HL-60 (cell line): ENCODE results near the gene GRM2.

Source experiments
- DNase-seq, 2 experiments: peaks; one replicate each; pipeline ENCODE4 v3.0.0-alpha.2; 2010 to 2020; ENCODE audit warnings: low read depth in 1 of 2, low spot score in 1 of 2
- H3K27ac ChIP-seq: fragments of 250-450 bp; sonication (Bioruptor Pico); replicated peaks from 2 replicates; pipeline ENCODE4 v1.5.1; 2020; ENCODE audit warnings: mild to moderate bottlenecking, moderate library complexity
- H3K27me3 ChIP-seq: fragments of 250-450 bp; sonication (Bioruptor Pico); 2 replicates; pipeline ENCODE4 v1.5.1; 2021; ENCODE audit warnings: mild to moderate bottlenecking, moderate library complexity; ENCODE audit not compliant: insufficient read depth, poor library complexity, severe bottlenecking
- H3K4me3 ChIP-seq: replicated peaks from 2 replicates; pipeline ENCODE4 v1.5.1; 2011; ENCODE audit warnings: mild to moderate bottlenecking, control low read depth, low read length; ENCODE audit not compliant: insufficient read depth
- GABPA ChIP-seq: IDR thresholded peaks from 2 replicates; pipeline ENCODE4 v1.6.1; 2012; ENCODE audit warnings: low read depth
- POLR2AphosphoS5 ChIP-seq: IDR thresholded peaks from 2 replicates; pipeline ENCODE4 v1.6.1; 2012; ENCODE audit warnings: low read depth
- SPI1 ChIP-seq: IDR thresholded peaks from 2 replicates; pipeline ENCODE4 v1.6.1; 2012; ENCODE audit warnings: low read depth, mild to moderate bottlenecking, borderline replicate concordance
- TF ChIP-seq, protein P1 (sequence below): IDR thresholded peaks from 2 replicates; pipeline ENCODE4 v1.6.1; 2012; ENCODE audit warnings: low read depth; ENCODE audit not compliant: insufficient replicate concordance
- TF ChIP-seq, protein P2 (sequence below): IDR thresholded peaks from one replicate; pipeline ENCODE4 v1.5.1; 2011; ENCODE audit warnings: low read length, control low read depth, inconsistent platforms; ENCODE audit not compliant: insufficient read depth

GRM2 gene

DNA sequence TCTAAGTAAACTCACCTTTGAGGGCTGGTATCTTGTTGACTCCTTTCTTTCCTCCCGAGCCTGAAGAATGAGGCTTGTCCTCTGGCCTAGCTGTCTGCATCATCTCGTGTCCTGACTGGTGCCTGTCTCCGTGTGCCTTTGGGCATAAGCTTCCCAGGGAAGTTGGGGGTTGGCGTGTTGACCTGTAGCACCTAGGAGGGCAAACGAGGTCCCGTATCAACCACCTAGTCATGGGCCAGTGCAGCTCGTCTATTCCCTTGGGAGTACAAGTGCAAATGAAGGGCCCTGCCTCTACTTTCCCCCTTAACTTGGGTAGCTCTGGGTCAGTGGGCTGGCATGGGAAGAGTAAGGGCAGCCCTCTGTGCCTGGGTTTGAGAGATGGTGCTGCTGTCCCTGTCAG lies 27.1 kb upstream of the GRM2 start:
- Histone ChIP-seq H3K27ac (no peak overlapping the region), H3K4me3 (no peak overlapping the region), H3K27me3 (no peaks in the 10 kb centered on the region)
- DNase-seq, result no peak
- TF ChIP-seq, protein P1, sequence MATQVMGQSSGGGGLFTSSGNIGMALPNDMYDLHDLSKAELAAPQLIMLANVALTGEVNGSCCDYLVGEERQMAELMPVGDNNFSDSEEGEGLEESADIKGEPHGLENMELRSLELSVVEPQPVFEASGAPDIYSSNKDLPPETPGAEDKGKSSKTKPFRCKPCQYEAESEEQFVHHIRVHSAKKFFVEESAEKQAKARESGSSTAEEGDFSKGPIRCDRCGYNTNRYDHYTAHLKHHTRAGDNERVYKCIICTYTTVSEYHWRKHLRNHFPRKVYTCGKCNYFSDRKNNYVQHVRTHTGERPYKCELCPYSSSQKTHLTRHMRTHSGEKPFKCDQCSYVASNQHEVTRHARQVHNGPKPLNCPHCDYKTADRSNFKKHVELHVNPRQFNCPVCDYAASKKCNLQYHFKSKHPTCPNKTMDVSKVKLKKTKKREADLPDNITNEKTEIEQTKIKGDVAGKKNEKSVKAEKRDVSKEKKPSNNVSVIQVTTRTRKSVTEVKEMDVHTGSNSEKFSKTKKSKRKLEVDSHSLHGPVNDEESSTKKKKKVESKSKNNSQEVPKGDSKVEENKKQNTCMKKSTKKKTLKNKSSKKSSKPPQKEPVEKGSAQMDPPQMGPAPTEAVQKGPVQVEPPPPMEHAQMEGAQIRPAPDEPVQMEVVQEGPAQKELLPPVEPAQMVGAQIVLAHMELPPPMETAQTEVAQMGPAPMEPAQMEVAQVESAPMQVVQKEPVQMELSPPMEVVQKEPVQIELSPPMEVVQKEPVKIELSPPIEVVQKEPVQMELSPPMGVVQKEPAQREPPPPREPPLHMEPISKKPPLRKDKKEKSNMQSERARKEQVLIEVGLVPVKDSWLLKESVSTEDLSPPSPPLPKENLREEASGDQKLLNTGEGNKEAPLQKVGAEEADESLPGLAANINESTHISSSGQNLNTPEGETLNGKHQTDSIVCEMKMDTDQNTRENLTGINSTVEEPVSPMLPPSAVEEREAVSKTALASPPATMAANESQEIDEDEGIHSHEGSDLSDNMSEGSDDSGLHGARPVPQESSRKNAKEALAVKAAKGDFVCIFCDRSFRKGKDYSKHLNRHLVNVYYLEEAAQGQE, result no peak
- no peak for TF ChIP-seq GABPA
- no peak for TF ChIP-seq SPI1
- TF ChIP-seq, protein P2, sequence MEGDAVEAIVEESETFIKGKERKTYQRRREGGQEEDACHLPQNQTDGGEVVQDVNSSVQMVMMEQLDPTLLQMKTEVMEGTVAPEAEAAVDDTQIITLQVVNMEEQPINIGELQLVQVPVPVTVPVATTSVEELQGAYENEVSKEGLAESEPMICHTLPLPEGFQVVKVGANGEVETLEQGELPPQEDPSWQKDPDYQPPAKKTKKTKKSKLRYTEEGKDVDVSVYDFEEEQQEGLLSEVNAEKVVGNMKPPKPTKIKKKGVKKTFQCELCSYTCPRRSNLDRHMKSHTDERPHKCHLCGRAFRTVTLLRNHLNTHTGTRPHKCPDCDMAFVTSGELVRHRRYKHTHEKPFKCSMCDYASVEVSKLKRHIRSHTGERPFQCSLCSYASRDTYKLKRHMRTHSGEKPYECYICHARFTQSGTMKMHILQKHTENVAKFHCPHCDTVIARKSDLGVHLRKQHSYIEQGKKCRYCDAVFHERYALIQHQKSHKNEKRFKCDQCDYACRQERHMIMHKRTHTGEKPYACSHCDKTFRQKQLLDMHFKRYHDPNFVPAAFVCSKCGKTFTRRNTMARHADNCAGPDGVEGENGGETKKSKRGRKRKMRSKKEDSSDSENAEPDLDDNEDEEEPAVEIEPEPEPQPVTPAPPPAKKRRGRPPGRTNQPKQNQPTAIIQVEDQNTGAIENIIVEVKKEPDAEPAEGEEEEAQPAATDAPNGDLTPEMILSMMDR, result no peak
- TF ChIP-seq POLR2AphosphoS5, result no peak

DNA sequence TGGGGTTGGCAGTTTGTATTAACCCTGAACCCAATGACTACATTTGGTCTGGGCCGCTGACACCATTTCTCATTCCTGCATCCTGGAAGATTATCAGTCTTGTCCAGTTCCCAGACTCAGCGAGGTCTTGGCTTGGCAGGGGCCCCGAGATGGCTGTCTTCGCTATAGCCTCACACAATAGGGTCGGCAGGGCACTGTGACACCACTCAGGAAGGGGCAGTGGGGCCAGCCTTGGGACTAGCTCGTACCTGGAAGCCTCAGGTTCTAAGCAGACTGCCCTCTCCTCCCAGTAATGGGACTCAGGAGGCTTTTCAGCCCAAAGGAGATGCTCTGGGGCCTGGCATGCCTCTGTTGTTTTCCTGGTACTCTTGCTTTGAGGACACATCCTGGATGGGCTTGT lies 26.7 kb upstream of the GRM2 start:
- H3K4me3 ChIP-seq, result no peak overlapping the region
- TF ChIP-seq SPI1 (no peak), POLR2AphosphoS5 (no peak), GABPA (no peak)
- TF ChIP-seq, protein P2, result no peak
- TF ChIP-seq, protein P1, result no peak
- H3K27ac ChIP-seq, result no peak overlapping the region

DNA sequence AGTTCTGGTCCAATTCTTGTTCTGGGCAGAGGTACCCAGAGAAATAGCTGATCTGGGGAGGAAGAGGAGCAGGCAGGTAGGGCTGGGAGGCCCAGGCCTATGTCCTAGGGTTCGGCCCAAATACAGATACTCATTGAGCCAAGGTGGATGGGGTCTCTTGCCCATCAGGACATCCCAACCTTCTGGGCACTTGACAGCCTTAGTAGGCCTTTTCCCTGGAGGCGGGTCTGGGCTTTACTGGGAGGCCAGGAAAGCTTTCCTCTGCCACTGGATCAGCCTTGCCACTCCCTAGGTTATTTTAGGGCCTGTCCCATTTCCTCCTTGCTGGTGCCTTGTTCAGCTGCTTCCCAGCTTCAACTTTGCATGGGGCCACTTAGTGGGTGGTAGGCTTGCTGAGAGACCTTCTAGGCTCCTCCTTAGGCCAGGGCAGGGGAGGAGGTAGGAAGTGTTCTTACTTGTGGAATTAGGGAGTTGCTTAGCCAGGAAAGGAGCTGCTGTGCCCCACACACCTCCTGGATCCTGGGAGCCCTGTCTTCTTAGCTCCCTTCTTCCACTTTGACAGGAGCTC lies 26.1 kb upstream of the GRM2 start:
- TF ChIP-seq POLR2AphosphoS5 (no peak), GABPA (no peak), SPI1 (no peak)
- TF ChIP-seq, protein P1, result no peak
- TF ChIP-seq, protein P2, result no peak
- Histone ChIP-seq H3K27ac (no peak overlapping the region), H3K4me3 (no peak overlapping the region), H3K27me3 (no peaks in the 10 kb centered on the region)
- DNase-seq, result no peak

More for the DNA sequence above, 26.7 kb upstream of the GRM2 start:
- H3K27me3 ChIP-seq, result no peaks in the 10 kb centered on the region
- DNase-seq, result no peak
